A673 (cell line): ENCODE data around the gene PARP3.

Source experiments
- CTCF ChIP-seq: fragments of 300-800, 200-600 bp; sonication (generic); conservative IDR thresholded peaks from 2 replicates; pipeline ENCODE4 v1.5.1; 2017; ENCODE audit warnings: low read depth, mild to moderate bottlenecking, antibody characterized with exemption, low read length, moderate library complexity, mixed read lengths
- EZH2 ChIP-seq: fragments of 200-600 bp; sonication (generic); IDR thresholded peaks from 2 replicates; pipeline ENCODE4 v1.6.1; 2017; ENCODE audit warnings: borderline replicate concordance, low read depth, mild to moderate bottlenecking, mixed read lengths, antibody characterized with exemption, low read length; ENCODE audit not compliant: poor library complexity, severe bottlenecking

- TF ChIP-seq CTCF: no peak
- TF ChIP-seq EZH2: no peak
Measured at GRCh38 chr3:51971350-51971749, 29.2 kb downstream of the PARP3 start.
